Transverse colon (tissue), 4 donors: Measurements from ENCODE around the gene RBFOX2.

Source experiments
- CTCF ChIP-seq, 5 experiments: fragments of 200-600 bp in 3 of 5; fragments of 450-650 bp in 2 of 5; sonication (generic) in 3 of 5; IDR thresholded peaks; 1 replicate in 2 of 5; 2 replicates in 3 of 5; pipeline ENCODE4 v1.5.1; 2016 to 2017; ENCODE audit warnings: antibody characterized with exemption in 5 of 5, inconsistent platforms in 3 of 5, mild to moderate bottlenecking in 2 of 5, moderate library complexity in 1 of 5
- POLR2A ChIP-seq: fragments of 450-650 bp; IDR thresholded peaks from one replicate; pipeline ENCODE4 v1.6.1; 2016; ENCODE audit warnings: antibody characterized with exemption, mild to moderate bottlenecking, moderate library complexity
- POLR2AphosphoS5 ChIP-seq, 3 donors: sonication (generic); formaldehyde crosslinking; IDR thresholded peaks; one replicate each; pipeline ENCODE4 v1.6.1; 2016; ENCODE audit warnings: antibody characterized with exemption in 3 of 3

DNA sequence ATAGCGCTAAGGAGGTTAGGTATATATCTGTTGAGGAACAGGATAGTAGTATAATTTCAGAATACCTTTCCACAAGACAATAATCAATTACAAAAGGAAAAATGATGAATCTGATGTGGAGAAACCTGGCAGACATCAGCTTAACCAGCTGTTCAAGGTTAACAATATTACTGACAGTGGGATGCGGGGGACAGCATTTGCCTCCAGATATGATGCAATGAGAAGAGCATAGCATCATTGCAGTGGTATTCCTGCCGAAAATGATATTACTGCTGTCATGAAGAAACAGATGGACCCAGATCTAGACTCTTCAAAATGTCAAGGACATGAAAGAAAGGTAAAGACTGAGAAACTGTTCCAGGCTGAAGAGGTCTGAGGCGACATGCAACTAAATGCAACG, 49.7 kb downstream of the RBFOX2 start:
- no peak for TF ChIP-seq CTCF (IDR thresholded peaks at IDR 0.05)
- TF ChIP-seq POLR2AphosphoS5 (IDR thresholded peaks at IDR 0.05), result no peak
- no peak for TF ChIP-seq POLR2A
